Measurements from ENCODE around the gene WIZ. TPM values are rescaled to one million over a fixed set of nuclear protein-coding genes. Genes with fewer than 3 reads are reported as not detected.
"Not testable (repeated sequence)": the region's sequence is repeated elsewhere in the genome, so short reads cannot be mapped to it uniquely, and the experiment has no call there.

Gene WIZ
- total and polyA plus RNA-seq, 2 experiments from 2014 or later = 8.9 to 39.5 TPM

DNA sequence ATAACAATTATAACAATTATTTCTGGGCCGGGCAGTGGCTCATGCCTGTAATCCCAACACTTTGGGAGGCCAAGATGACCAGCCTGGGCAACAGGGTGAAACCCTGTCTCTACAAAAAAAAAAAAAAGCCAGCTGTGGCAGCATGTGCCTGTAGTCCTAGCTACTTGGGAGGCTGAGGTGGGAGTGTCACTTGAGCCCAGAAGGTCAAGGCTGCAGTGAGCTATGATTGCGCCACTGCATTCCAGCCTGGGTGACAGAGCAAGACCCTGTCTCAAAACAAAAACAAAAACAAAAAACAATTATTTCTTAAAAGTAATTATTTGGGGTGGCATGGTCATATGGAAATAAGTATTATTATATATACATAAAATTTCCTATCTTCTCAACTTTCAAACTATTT, 38.4 kb downstream of the WIZ start:
- H3F3A ChIP-seq (replicated peaks; ENCODE audit: low read depth); H3K4me1 Mint-ChIP-seq; H2AFZ ChIP-seq; H3K27ac Mint-ChIP-seq; H3K9me3 Mint-ChIP-seq; DNase-seq (ENCODE audit: low spot score); H3K4me3 ChIP-seq; ATAC-seq; H3K9me2 ChIP-seq (ENCODE audit: insufficient read depth); H3K27me3 Mint-ChIP-seq (ENCODE audit: insufficient read depth, low read depth, poor library complexity); H3K4me2 ChIP-seq; H3K36me3 ChIP-seq (ENCODE audit: insufficient read depth); H3K4me1 ChIP-seq (ENCODE audit: insufficient read depth); H3K27me3 ChIP-seq (ENCODE audit: insufficient read depth); H3K4me3 Mint-ChIP-seq: not testable (repeated sequence)
- peaks cover 34% of the 10 kb centered on the region for H3K36me3 Mint-ChIP-seq (ENCODE audit: low read depth)
- Histone ChIP-seq H4K20me1 (replicated peaks; ENCODE audit: insufficient read depth) (peaks cover 78% of the 10 kb centered on the region), H3K27ac (ENCODE audit: low read depth) (peak overlapping the region; percentile 63; the same call in 1 of the 2 replicates), H3K79me2 (replicated peaks; ENCODE audit: insufficient read depth) (peaks cover 100% of the 10 kb centered on the region)

DNA sequence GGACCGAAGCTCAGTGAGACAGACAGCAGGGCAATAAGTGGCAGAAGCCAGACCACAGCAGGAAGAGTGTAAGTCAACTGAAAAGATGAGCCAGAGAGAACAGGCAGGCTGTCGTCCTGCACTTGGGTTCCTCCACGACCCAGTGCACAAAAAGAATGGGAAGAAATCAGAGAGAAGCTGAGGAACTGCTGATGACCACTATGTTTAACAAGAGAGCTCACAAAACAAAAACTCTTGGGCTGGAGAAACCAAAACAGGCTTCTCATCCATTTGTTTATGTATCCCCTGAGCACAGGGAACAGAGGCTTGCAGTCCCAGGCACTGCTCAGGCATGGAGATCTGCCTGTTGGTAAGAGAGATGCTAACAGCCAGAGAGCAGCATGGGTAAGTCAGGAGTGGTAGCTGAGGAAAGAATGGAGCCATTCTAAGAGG, 45.0 kb downstream of the WIZ start:
- Histone ChIP-seq H2AFZ (no peak overlapping the region), H3K4me3 (no peak overlapping the region), H3K79me2 (replicated peaks; ENCODE audit: insufficient read depth) (peaks cover 84% of the 10 kb centered on the region), H3K9me2 (ENCODE audit: insufficient read depth) (no peaks in the 10 kb centered on the region), H4K20me1 (replicated peaks; ENCODE audit: insufficient read depth) (peaks cover 53% of the 10 kb centered on the region), H3K36me3 (ENCODE audit: insufficient read depth) (no peaks in the 10 kb centered on the region), H3K27me3 (ENCODE audit: insufficient read depth) (no peaks in the 10 kb centered on the region), H3K4me2 (no peak overlapping the region), H3K27ac (ENCODE audit: low read depth) (no peak overlapping the region), H3K4me1 (ENCODE audit: insufficient read depth) (no peaks in the 10 kb centered on the region; the same call in 1 of the 2 replicates), H3F3A (replicated peaks; ENCODE audit: low read depth) (no peaks in the 10 kb centered on the region)
- DNase-seq (ENCODE audit: low spot score) = no peak
- H3K36me3 Mint-ChIP-seq (ENCODE audit: low read depth) = peaks cover 44% of the 10 kb centered on the region
- no peak overlapping the region; the same call in 1 of the 2 replicates for H3K27ac Mint-ChIP-seq
- H3K9me3 Mint-ChIP-seq = no peaks in the 10 kb centered on the region
- peaks cover under 1% of the 10 kb centered on the region for H3K27me3 Mint-ChIP-seq (ENCODE audit: insufficient read depth, low read depth, poor library complexity)
- no peak for ATAC-seq
- TF ChIP-seq ZNF331 (CRISPR knock-in tag; IDR thresholded peaks at IDR 0.05; ENCODE audit: low read depth) (no peak), JUNB (IDR thresholded peaks at IDR 0.05; ENCODE audit: unreplicated experiment) (no peak)
- H3K4me1 Mint-ChIP-seq = peaks cover 3% of the 10 kb centered on the region; the same call in 1 of the 3 replicates
- H3K4me3 Mint-ChIP-seq = no peak overlapping the region

DNA sequence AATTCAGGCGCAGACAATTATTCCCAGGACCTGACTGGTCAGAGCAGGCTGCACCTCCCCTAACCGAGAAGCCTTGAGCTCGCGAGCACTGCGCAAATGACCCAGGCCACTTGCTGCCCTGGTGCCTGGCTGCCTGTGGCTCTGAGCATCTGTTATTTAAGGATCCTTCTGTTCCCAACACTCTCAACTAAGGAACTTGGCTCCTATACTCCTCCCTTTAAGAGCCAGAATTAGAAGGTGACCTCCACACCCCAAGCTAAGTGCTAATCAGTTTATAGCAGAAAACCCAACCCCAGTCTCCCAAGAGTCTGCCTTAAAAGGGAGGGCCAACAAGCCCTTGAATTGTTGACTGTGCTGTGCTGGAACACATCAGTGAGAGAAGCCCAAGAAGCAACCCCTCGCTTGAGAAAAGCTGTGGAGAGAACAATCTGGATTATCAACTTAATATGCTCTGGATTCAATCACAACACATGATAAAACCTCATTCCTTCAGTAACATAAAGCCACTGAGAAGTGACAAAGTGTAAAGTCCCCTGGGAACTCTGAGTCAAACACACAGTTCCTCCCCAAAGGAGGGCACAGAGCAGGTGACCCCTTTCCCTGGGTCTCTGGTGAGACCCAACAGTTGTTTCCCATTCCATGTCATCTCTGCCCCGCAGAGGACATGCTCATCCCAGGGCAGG, 45.5 kb downstream of the WIZ start:
- H3K27me3 Mint-ChIP-seq (ENCODE audit: insufficient read depth, low read depth, poor library complexity) = peaks cover 4% of the 10 kb centered on the region
- no peak overlapping the region for H3K27ac ChIP-seq (ENCODE audit: low read depth)
- TF ChIP-seq, protein P1, sequence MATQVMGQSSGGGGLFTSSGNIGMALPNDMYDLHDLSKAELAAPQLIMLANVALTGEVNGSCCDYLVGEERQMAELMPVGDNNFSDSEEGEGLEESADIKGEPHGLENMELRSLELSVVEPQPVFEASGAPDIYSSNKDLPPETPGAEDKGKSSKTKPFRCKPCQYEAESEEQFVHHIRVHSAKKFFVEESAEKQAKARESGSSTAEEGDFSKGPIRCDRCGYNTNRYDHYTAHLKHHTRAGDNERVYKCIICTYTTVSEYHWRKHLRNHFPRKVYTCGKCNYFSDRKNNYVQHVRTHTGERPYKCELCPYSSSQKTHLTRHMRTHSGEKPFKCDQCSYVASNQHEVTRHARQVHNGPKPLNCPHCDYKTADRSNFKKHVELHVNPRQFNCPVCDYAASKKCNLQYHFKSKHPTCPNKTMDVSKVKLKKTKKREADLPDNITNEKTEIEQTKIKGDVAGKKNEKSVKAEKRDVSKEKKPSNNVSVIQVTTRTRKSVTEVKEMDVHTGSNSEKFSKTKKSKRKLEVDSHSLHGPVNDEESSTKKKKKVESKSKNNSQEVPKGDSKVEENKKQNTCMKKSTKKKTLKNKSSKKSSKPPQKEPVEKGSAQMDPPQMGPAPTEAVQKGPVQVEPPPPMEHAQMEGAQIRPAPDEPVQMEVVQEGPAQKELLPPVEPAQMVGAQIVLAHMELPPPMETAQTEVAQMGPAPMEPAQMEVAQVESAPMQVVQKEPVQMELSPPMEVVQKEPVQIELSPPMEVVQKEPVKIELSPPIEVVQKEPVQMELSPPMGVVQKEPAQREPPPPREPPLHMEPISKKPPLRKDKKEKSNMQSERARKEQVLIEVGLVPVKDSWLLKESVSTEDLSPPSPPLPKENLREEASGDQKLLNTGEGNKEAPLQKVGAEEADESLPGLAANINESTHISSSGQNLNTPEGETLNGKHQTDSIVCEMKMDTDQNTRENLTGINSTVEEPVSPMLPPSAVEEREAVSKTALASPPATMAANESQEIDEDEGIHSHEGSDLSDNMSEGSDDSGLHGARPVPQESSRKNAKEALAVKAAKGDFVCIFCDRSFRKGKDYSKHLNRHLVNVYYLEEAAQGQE (IDR thresholded peaks at IDR 0.05; ENCODE audit: unreplicated experiment) = no peak
- TF ChIP-seq EZH2phosphoT487 (IDR thresholded peaks at IDR 0.05; ENCODE audit: unreplicated experiment) = no peak
- TF ChIP-seq, protein P2, sequence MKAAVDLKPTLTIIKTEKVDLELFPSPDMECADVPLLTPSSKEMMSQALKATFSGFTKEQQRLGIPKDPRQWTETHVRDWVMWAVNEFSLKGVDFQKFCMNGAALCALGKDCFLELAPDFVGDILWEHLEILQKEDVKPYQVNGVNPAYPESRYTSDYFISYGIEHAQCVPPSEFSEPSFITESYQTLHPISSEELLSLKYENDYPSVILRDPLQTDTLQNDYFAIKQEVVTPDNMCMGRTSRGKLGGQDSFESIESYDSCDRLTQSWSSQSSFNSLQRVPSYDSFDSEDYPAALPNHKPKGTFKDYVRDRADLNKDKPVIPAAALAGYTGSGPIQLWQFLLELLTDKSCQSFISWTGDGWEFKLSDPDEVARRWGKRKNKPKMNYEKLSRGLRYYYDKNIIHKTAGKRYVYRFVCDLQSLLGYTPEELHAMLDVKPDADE (IDR thresholded peaks at IDR 0.05) = no peak
- no peak for TF ChIP-seq NANOG (IDR thresholded peaks at IDR 0.05; ENCODE audit: borderline replicate concordance)

More for the DNA sequence above, 45.5 kb downstream of the WIZ start:
- ATAC-seq (no peak), DNase-seq (ENCODE audit: low spot score) (no peak)
- H3K4me3 ChIP-seq = no peak overlapping the region
- no peak overlapping the region for H3K4me2 ChIP-seq
- H3K4me1 Mint-ChIP-seq = peaks cover 3% of the 10 kb centered on the region; the same call in 1 of the 3 replicates
- peaks cover 79% of the 10 kb centered on the region for H3K79me2 ChIP-seq (replicated peaks; ENCODE audit: insufficient read depth)
- H3K9me2 ChIP-seq (ENCODE audit: insufficient read depth) = no peaks in the 10 kb centered on the region
- peaks cover 48% of the 10 kb centered on the region for H4K20me1 ChIP-seq (replicated peaks; ENCODE audit: insufficient read depth)
- H3F3A ChIP-seq (replicated peaks; ENCODE audit: low read depth) = no peaks in the 10 kb centered on the region
- no peak overlapping the region for H3K4me3 Mint-ChIP-seq
- H3K4me1 ChIP-seq (ENCODE audit: insufficient read depth) = no peaks in the 10 kb centered on the region; the same call in 1 of the 2 replicates
- no peak overlapping the region for H2AFZ ChIP-seq
- peaks cover 42% of the 10 kb centered on the region for H3K36me3 Mint-ChIP-seq (ENCODE audit: low read depth)
- H3K36me3 ChIP-seq (ENCODE audit: insufficient read depth) = no peaks in the 10 kb centered on the region
- H3K9me3 Mint-ChIP-seq = no peaks in the 10 kb centered on the region
- no peaks in the 10 kb centered on the region for H3K27me3 ChIP-seq (ENCODE audit: insufficient read depth)
- no peak overlapping the region; the same call in 1 of the 2 replicates for H3K27ac Mint-ChIP-seq
